Measurements from ENCODE around the gene NCAM1. TPM values are rescaled to one million over a fixed set of nuclear protein-coding genes. Genes with fewer than 3 reads are reported as not detected.
A peak's percentile ranks its signal among the peaks of the same experiment; 100 is the strongest.

Gene NCAM1
- total RNA-seq, 1 experiment from 2014 or later, result 0.75 TPM

DNA sequence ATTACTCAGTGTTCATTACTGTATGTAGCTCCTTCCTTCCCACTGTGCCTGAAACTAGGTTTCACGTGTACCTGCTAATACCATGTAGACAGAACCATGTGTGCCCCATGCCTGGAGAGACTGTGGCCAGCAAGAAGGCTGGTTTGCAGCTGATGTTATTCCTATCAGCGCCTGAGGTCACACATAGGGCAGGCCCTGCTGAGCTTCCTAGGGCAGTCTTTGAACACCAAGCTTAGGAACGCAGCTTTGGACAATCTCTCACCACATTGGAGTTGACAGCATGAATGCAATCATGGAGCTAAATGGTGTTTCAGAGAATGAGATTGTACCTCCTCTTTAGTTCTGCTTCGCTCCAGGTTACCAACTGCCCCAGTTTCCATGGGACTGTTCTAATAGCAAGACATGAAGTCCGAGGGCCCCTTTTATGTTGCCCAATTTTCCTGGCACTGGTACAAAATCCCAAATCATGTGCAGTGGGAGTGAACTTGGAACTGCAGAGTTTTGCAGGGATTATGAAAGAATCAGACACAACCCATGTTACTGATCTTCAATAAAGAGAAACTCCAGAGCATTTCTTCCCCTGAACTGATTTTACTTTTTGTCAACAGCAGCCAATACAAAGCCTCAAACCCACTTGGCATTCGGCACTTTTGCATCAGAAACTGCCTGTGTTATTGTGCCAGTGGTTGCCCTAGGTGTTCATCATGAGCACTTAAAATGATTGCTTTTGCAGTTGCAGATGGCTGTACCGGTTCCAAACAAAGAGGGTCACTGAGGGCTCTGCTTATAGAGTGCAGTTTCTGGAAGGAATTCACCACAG is 199.0 kb downstream of the NCAM1 start:
- Histone ChIP-seq H3K79me2 (ENCODE audit: low read length) (no peaks in the 10 kb centered on the region), H4K20me1 (ENCODE audit: insufficient read depth, low read depth, low read length) (no peaks in the 10 kb centered on the region), H3K27me3 (ENCODE audit: low read length) (no peaks in the 10 kb centered on the region), H3K4me3 (ENCODE audit: low read length) (no peak overlapping the region), H3K9me3 (ENCODE audit: low read length) (no peaks in the 10 kb centered on the region), H3K4me1 (ENCODE audit: low read length) (peaks cover 47% of the 10 kb centered on the region), H2AFZ (ENCODE audit: low read length) (peak overlapping the region; percentile 81; the same call in 1 of the 2 replicates), H3K4me2 (ENCODE audit: low read depth, low read length, poor library complexity, severe bottlenecking) (no peak overlapping the region), H3K9ac (ENCODE audit: low read length) (no peak overlapping the region), H3K27ac (ENCODE audit: low read length) (no peak overlapping the region), H3K9me2 (replicated peaks; ENCODE audit: insufficient read depth, low read length) (no peaks in the 10 kb centered on the region), H3K36me3 (ENCODE audit: insufficient read depth, low read length) (no peaks in the 10 kb centered on the region)
- DNase-seq, result no peak

DNA sequence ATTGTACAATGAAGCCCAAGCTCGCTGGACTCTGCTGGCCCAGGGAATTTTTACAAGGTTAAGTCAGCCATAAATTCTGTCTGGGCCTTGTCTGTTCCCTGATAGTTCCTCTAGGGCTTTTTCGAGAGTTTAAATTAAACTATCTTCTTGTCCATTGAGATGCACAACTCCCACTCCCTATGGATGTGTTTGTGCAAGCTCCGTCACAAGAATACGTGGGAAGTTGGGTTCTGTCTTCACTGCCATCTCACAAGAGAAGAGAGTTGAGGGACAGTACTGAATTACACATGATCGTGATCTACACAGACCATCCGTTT is 199.5 kb downstream of the NCAM1 start:
- no peaks in the 10 kb centered on the region for H3K27me3 ChIP-seq (ENCODE audit: low read length)

DNA sequence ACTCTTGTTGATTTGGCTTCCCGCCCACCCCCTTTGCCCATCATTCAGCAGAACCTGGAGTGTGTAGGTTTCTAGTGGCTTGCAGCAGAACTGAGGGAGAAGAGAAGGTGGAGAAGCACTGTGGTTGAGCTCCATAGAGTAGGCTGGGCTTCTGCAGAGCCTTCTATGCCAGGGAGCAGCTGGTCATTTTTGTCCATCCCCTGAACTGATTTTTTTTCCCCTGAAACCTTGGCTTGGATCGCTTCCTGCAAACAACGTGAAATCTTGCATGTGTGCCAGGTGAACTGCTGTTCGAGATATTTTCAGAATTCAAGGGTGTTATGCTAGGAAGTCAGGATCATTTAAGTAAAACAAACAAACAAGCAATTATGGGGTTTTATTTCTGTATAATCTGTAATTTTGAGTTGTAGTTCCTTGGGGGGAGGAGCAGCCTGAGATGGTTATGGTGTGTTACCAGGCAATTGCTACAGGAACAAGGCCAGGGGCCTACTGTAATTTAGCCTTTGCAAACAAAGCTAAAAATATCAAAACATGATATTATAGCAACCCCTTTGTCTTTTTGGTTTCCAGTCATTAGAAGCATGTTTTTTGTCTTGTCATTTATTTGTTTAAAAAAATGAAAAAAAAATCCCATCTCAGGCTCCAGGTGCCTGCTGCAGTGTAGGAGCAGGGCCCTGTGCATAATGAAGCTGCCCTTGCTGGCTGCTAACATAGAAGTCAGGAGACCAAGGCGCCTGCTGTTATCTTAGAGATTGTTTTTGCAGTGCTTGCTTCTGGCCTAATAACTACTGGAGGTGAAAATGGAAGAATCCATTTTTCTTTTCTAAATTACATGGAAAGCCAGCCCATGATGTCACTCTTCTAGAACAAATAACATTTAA is 200.7 kb downstream of the NCAM1 start:
- no peak for DNase-seq
- H3K4me3 ChIP-seq (ENCODE audit: low read length), result no peak overlapping the region
- no peaks in the 10 kb centered on the region for H3K27me3 ChIP-seq (ENCODE audit: low read length)
- peaks cover 52% of the 10 kb centered on the region for H3K4me1 ChIP-seq (ENCODE audit: low read length)
- H3K9ac ChIP-seq (ENCODE audit: low read length), result peak overlapping the region; percentile 20; the same call in 1 of the 2 replicates
- no peak overlapping the region for H3K4me2 ChIP-seq (ENCODE audit: low read depth, low read length, poor library complexity, severe bottlenecking)
- H3K36me3 ChIP-seq (ENCODE audit: insufficient read depth, low read length), result no peaks in the 10 kb centered on the region
- no peaks in the 10 kb centered on the region for H4K20me1 ChIP-seq (ENCODE audit: insufficient read depth, low read depth, low read length)
- no peak overlapping the region for H3K27ac ChIP-seq (ENCODE audit: low read length)
- no peak overlapping the region for H2AFZ ChIP-seq (ENCODE audit: low read length)
- no peaks in the 10 kb centered on the region for H3K9me3 ChIP-seq (ENCODE audit: low read length)
- no peaks in the 10 kb centered on the region for H3K9me2 ChIP-seq (replicated peaks; ENCODE audit: insufficient read depth, low read length)
- H3K79me2 ChIP-seq (ENCODE audit: low read length), result no peaks in the 10 kb centered on the region

More for the DNA sequence above, 199.5 kb downstream of the NCAM1 start:
- Histone ChIP-seq H3K27ac (ENCODE audit: low read length) (no peak overlapping the region), H3K4me2 (ENCODE audit: low read depth, low read length, poor library complexity, severe bottlenecking) (no peak overlapping the region), H3K9ac (ENCODE audit: low read length) (no peak overlapping the region), H3K4me3 (ENCODE audit: low read length) (no peak overlapping the region), H3K9me3 (ENCODE audit: low read length) (no peaks in the 10 kb centered on the region), H3K4me1 (ENCODE audit: low read length) (peaks cover 52% of the 10 kb centered on the region), H3K79me2 (ENCODE audit: low read length) (no peaks in the 10 kb centered on the region), H3K36me3 (ENCODE audit: insufficient read depth, low read length) (no peaks in the 10 kb centered on the region), H3K9me2 (replicated peaks; ENCODE audit: insufficient read depth, low read length) (no peaks in the 10 kb centered on the region), H4K20me1 (ENCODE audit: insufficient read depth, low read depth, low read length) (no peaks in the 10 kb centered on the region), H2AFZ (ENCODE audit: low read length) (peak overlapping the region; percentile 81; the same call in 1 of the 2 replicates)
- no peak for DNase-seq

DNA sequence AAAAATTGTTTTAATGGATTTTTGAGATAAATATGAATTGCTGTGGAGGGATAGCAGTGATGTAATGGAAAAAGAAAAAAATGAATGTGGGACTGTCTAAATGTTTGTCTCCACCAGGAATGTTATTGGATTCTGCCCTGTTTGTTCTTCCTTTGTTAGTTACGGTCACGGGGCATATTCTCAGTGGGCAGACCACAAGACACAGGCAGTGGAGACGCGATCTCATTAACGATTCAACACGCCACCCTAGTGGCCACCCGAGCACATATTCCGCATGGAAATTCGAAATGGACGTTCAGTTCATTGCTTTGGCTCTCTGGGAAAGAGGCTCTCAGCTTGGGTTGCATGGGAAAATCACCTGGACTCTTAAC is 201.4 kb downstream of the NCAM1 start:
- H3K9ac ChIP-seq (ENCODE audit: low read length), result no peak overlapping the region
- peaks cover 56% of the 10 kb centered on the region for H3K4me1 ChIP-seq (ENCODE audit: low read length)
- no peak overlapping the region for H3K4me3 ChIP-seq (ENCODE audit: low read length)
- H3K9me3 ChIP-seq (ENCODE audit: low read length), result no peaks in the 10 kb centered on the region
- no peak overlapping the region for H3K27ac ChIP-seq (ENCODE audit: low read length)
- H3K9me2 ChIP-seq (replicated peaks; ENCODE audit: insufficient read depth, low read length), result no peaks in the 10 kb centered on the region
- no peaks in the 10 kb centered on the region for H4K20me1 ChIP-seq (ENCODE audit: insufficient read depth, low read depth, low read length)
- DNase-seq, result no peak
- H3K36me3 ChIP-seq (ENCODE audit: insufficient read depth, low read length), result no peaks in the 10 kb centered on the region
- H3K79me2 ChIP-seq (ENCODE audit: low read length), result no peaks in the 10 kb centered on the region
- H2AFZ ChIP-seq (ENCODE audit: low read length), result no peak overlapping the region
- no peak overlapping the region for H3K4me2 ChIP-seq (ENCODE audit: low read depth, low read length, poor library complexity, severe bottlenecking)
- no peaks in the 10 kb centered on the region for H3K27me3 ChIP-seq (ENCODE audit: low read length)

DNA sequence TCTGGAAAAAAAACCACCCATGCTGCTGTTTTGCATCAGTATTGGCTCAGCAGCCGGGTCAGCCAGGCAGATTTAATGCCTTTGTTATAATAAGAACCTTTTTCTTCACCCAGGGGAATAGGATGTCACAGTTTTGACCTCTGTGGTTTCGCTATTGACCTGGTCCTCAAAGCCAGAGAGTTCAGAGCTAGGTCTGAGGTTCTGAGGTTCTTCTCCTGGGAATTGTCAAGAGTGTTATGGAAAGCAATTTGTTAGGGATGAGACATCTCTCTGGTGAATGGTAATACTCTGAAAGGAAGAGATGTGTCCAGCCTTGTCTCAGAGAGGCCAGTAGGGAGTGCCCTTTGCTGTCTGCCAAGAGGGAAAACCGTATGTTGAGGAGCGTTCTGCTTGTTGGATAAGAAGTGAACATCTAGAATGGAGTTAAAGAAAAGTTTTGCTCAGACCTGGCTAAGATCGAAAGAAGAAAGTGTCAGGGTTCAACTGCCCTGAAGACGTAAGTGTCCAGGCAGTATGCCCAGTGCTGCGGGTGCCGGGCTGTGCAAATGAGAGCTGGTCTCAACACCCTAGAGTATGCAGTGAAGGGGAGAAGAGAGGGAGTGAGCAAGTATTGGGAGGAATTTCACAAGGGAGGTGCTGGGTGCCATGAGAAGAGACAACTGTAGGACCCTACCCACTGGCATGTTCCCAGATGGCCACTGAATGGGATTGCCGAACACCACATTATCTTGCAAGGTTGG is 202.2 kb downstream of the NCAM1 start:
- Histone ChIP-seq H2AFZ (ENCODE audit: low read length) (no peak overlapping the region), H3K27ac (ENCODE audit: low read length) (no peak overlapping the region), H3K9me2 (replicated peaks; ENCODE audit: insufficient read depth, low read length) (no peaks in the 10 kb centered on the region), H3K4me3 (ENCODE audit: low read length) (no peak overlapping the region), H4K20me1 (ENCODE audit: insufficient read depth, low read depth, low read length) (no peaks in the 10 kb centered on the region), H3K4me2 (ENCODE audit: low read depth, low read length, poor library complexity, severe bottlenecking) (no peak overlapping the region), H3K9me3 (ENCODE audit: low read length) (no peaks in the 10 kb centered on the region), H3K27me3 (ENCODE audit: low read length) (no peaks in the 10 kb centered on the region), H3K36me3 (ENCODE audit: insufficient read depth, low read length) (no peaks in the 10 kb centered on the region), H3K4me1 (ENCODE audit: low read length) (peaks cover 60% of the 10 kb centered on the region), H3K79me2 (ENCODE audit: low read length) (no peaks in the 10 kb centered on the region), H3K9ac (ENCODE audit: low read length) (no peak overlapping the region)
- DNase-seq, result no peak

DNA sequence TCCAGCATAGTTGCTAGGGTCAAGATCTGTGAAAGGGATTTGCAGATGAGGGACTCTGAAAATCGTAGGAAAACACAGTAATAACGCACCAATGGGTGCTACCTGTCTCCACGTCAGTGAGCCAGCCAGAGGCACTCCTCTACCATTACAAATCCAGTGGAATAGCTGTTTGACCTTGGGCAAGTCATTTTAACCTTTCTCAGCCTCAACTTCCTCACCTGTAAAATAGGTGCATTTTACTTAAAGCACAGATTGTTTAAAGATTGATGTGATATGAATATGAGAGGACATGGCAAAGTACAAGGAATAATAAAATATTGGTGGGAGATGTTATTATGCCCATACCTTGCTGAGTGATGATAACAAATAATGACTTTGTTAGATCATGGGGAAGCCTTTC is 205.1 kb downstream of the NCAM1 start:
- H4K20me1 ChIP-seq (ENCODE audit: insufficient read depth, low read depth, low read length), result no peaks in the 10 kb centered on the region
- no peak overlapping the region for H3K4me3 ChIP-seq (ENCODE audit: low read length)
- no peaks in the 10 kb centered on the region for H3K9me3 ChIP-seq (ENCODE audit: low read length)
- no peaks in the 10 kb centered on the region for H3K27me3 ChIP-seq (ENCODE audit: low read length)
- H3K4me1 ChIP-seq (ENCODE audit: low read length), result peaks cover 68% of the 10 kb centered on the region
- no peak overlapping the region for H3K4me2 ChIP-seq (ENCODE audit: low read depth, low read length, poor library complexity, severe bottlenecking)
- no peaks in the 10 kb centered on the region for H3K9me2 ChIP-seq (replicated peaks; ENCODE audit: insufficient read depth, low read length)
- no peak for DNase-seq
- no peaks in the 10 kb centered on the region for H3K79me2 ChIP-seq (ENCODE audit: low read length)
- no peaks in the 10 kb centered on the region for H3K36me3 ChIP-seq (ENCODE audit: insufficient read depth, low read length)
- no peak overlapping the region for H3K9ac ChIP-seq (ENCODE audit: low read length)
- no peak overlapping the region for H3K27ac ChIP-seq (ENCODE audit: low read length)
- no peak overlapping the region for H2AFZ ChIP-seq (ENCODE audit: low read length)

DNA sequence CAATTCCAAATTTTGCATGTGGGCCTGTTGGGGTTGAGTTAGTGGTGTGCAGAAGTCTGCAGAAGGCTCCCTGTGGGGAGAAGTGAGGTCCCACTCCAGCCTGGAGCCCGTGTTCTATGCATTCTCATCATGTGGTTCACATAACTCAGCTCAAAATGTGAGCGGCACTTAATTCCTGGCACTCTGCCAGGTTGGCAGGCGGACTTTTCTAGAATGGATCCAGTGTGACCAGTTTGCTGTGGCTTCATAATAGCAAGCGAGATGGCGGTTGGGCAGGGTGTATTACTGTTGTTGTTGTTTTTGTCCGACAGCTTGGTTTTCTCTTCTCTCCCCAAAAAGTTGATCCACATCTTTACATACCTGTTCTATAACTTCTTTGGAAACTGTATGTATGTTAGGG is 206.4 kb downstream of the NCAM1 start:
- Histone ChIP-seq H2AFZ (ENCODE audit: low read length) (no peak overlapping the region), H4K20me1 (ENCODE audit: insufficient read depth, low read depth, low read length) (no peaks in the 10 kb centered on the region), H3K36me3 (ENCODE audit: insufficient read depth, low read length) (no peaks in the 10 kb centered on the region), H3K4me1 (ENCODE audit: low read length) (peaks cover 66% of the 10 kb centered on the region), H3K9ac (ENCODE audit: low read length) (no peak overlapping the region), H3K4me2 (ENCODE audit: low read depth, low read length, poor library complexity, severe bottlenecking) (peak overlapping the region; percentile 54), H3K9me3 (ENCODE audit: low read length) (no peaks in the 10 kb centered on the region), H3K79me2 (ENCODE audit: low read length) (no peaks in the 10 kb centered on the region), H3K4me3 (ENCODE audit: low read length) (no peak overlapping the region), H3K27me3 (ENCODE audit: low read length) (no peaks in the 10 kb centered on the region), H3K27ac (ENCODE audit: low read length) (peak overlapping the region; percentile 89; the same call in 1 of the 2 replicates), H3K9me2 (replicated peaks; ENCODE audit: insufficient read depth, low read length) (no peaks in the 10 kb centered on the region)
- no peak for DNase-seq
